GM19372 (cell line): Measurements from ENCODE around the gene CDY1B.
"Not testable (repeated sequence)": the region's sequence is repeated elsewhere in the genome, so short reads cannot be mapped to it uniquely, and the experiment has no call there.

Source experiments
- ATAC-seq: cut with Tn5 transposase; IDR thresholded peaks from one replicate; pipeline ENCODE4 v1.9.1; 2021; ENCODE audit warnings: mild to moderate bottlenecking, low read depth, moderate library complexity; ENCODE audit not compliant: unreplicated experiment

The CDY1B gene, protein sequence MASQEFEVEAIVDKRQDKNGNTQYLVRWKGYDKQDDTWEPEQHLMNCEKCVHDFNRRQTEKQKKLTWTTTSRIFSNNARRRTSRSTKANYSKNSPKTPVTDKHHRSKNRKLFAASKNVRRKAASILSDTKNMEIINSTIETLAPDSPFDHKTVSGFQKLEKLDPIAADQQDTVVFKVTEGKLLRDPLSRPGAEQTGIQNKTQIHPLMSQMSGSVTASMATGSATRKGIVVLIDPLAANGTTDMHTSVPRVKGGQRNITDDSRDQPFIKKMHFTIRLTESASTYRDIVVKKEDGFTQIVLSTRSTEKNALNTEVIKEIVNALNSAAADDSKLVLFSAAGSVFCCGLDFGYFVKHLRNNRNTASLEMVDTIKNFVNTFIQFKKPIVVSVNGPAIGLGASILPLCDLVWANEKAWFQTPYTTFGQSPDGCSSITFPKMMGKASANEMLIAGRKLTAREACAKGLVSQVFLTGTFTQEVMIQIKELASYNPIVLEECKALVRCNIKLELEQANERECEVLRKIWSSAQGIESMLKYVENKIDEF

GRCh38 chrY:24047919-24048318 lies at the start of gene CDY1B:
CDY1B (minus strand) TSS chrY:24048019; CDS start chrY:24047688, 331 bp downstream.
- not testable (repeated sequence) for ATAC-seq

DNA sequence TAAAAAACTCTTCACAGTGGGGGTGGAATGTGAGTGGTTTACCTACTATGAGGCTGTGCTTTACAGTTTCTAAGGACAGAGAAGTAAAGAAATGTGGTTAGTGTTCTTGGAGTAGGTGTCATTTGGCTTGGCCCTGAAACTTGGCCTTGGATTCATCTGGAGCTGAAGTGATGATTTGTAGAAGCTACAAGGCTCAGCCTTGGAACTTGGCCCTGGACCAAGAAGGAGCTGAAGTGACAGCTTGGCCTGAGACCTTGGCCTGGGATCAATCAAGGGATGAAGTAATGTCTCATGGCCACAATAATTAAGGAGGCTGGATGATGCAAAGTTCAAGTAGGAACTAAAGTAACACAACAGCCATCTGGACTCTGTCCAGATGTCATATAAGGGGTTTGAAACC lies 1.7 kb upstream of the CDY1B start:
- ATAC-seq: not testable (repeated sequence)

- not testable (repeated sequence) for ATAC-seq
Measured at GRCh38 chrY:24043209-24043608, 4.6 kb downstream of the CDY1B start.

GRCh38 chrY:24039008-24039718 lies 8.7 kb downstream of the CDY1B start:
- not testable (repeated sequence) for ATAC-seq

DNA sequence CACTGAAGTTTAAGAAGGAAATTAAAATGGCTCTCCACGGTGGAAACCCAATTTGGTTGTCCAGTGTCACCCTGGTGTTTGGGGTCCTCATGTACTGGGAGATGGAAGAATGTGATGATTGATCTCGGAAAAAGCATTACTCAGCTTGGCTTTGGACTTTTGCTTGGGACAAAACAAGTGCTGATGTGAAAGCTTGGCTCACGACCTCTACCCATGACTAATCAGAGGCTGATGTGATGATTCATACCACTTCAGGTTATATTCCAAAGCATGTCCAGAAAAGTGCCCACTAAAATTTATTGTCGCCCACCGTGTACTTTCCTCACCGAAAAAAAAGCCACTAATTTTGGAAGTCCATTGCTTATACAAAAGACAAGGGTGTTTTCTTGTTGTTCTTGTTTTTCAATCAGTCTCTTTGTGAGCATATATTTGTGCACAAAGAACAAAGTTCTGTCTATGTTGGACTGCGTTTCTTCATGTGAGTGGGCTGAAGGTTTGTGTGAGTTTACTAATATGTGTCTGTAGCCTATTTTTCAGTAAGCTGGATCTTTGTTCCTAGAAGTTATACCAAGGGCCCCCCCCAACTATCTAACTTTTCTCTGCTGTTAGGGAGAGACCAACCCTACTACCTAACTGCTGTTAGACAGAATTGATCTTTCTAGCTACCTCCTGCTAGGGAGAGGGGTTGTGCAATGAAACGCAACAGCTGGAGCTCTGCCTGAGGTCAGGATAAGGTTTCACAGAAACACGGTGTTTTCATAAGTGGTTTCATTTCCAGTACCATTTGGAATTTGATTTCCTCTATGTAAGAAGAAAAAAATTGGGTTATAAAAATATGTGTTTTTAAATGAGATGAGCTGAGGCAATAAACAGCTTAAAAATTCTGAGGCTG lies 21.4 kb downstream of the CDY1B start:
- not testable (repeated sequence) for ATAC-seq
